HG03457 (cell line): ENCODE measurements around the gene KLRC2.
"Not testable (repeated sequence)": the region's sequence is repeated elsewhere in the genome, so short reads cannot be mapped to it uniquely, and the experiment has no call there.

Experiments
- ATAC-seq: cut with Tn5 transposase; IDR thresholded peaks from one replicate; pipeline ENCODE4 v1.9.1; 2021; ENCODE audit warnings: moderate number of reproducible peaks; ENCODE audit not compliant: unreplicated experiment

Gene KLRC2

DNA sequence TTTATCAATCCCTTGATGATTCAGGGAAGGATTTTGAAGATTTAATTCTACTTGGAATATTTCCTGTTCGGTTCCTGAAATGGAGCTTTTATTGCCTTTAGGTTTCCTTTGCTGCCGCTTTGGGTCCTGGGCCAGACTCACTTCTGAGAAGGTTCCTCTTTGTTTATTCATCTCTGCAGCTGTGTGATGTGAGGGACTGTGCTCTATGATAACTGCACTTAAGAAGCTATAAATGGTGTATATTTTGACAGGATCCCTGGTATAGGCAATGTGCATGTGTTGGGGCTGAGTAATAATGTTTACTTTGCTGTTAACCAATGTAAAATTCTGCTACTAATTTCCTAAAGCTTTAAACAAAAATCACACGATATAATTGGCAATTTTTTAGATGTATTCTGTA lies at the start of gene KLRC2:
TSS of gene KLRC2 (minus strand) at position 195 of the 400 bp plus-strand sequence. CDS start at position 171, 24 bp downstream.
- ATAC-seq = not testable (repeated sequence)

- ATAC-seq = not testable (repeated sequence)
Measured at GRCh38 chr12:10481901-10482300, 46.1 kb upstream of the KLRC2 start.

DNA sequence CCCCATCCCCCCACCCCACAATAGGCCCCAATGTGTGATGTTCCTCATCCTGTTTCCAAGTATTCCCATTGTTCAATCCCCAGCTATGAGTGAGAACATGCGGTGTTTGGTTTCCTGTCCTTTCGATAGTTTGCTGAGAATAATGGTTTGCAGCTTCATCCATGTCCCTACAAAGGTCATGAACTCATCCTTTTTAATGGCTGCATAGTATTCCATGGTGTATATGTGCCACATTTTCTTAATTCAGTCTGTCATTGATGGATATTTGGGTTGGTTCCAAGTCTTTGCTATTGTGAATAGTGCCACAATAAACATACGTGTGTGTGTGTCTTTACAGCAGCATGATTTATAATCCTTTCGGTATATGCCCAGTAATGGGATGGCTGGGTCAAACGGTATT lies 37.0 kb upstream of the KLRC2 start:
- ATAC-seq = not testable (repeated sequence)

DNA sequence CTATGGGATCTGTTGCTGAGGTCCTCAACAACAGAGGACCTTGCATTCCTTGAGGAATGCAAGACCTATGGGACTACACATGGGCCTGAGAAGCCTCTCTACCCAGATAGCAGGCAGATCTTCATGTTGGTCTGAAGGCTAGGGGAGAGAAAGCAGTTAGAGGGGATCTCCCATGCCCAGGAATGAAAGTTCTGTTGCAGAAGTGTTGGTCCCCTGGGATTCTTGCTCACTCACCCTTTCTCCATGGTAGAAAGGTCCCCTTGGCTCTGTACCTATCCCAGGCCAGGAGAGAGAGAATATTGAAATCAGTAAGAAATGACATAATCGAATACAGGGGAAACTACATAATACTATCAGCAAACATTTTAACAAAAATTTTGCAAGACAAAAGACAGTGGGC lies 33.9 kb upstream of the KLRC2 start:
- no peak for ATAC-seq

DNA sequence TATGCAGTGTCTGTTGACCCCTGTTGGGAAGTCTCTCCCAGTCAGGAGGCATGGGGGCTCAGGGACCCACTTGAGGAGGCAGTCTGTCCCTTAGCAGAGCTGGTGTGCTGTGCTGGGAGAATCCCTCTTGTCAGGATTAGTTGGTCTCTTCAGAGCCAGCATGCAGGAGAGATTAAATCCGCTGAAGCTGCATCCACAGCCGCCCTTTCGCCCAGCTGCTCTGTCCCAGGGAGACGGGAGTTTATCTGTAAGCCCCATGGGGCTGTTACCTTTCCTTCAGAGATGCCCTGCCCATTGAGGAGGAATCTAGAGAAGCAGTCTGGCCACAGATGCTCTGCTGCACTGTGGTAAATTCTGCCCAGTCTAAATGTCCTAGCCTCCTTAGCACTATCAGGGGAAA lies 30.5 kb upstream of the KLRC2 start:
- ATAC-seq = no peak

- no peak for ATAC-seq
Measured at GRCh38 chr12:10457760-10458159, 21.9 kb upstream of the KLRC2 start.

DNA sequence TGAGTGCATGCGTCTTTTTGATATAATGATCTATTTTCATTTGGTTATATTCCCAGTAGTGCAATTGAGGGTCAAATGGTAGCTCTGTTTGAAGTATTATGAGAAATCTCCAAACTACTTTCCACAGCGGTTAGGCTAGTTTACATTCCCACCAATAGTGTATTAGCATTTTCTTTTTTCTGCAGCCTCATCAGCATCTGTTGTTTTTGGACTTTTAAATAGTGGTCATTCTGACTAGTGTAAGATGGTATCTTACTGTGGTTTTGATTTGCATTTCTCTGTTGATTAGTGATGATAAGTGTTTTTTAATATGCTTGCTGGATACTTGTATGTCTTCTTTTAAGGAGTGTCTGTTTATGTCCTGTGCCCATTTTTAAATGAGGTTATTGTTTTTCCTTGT lies 21.0 kb upstream of the KLRC2 start:
- ATAC-seq = no peak

- ATAC-seq = no peak
Measured at GRCh38 chr12:10455766-10456165, 20.0 kb upstream of the KLRC2 start.

GRCh38 chr12:10454531-10454930 lies 18.7 kb upstream of the KLRC2 start:
- ATAC-seq = no peak

DNA sequence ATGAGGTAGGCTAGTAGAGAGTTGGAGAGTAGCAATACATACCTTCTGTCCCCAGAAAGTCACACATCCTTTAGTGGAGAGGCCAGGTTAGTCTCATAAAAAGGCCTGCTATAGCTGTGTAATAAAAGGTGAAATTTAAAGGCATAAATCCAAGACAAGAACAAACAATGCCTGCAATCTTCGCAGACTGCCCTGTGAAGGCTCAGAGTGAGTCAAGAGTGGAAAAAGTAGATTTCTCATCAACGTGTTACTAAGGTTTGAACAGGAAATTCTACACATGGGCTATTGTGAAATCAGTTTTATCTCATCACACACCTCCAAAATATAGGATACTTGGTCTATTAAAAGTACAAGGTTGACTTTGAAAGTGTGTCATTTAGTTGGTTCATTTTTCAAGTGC lies 17.3 kb upstream of the KLRC2 start, which contains the start of gene KLRC1:
TSS of gene KLRC1 (minus strand) at position 222 of the 400 bp plus-strand sequence. CDS start 2,221 bp downstream, outside the sequence.
- no peak for ATAC-seq

- ATAC-seq = no peak
Measured at GRCh38 chr12:10448236-10448635, 12.4 kb upstream of the KLRC2 start.

- ATAC-seq = not testable (repeated sequence)
Measured at GRCh38 chr12:10446052-10446451, 10.2 kb upstream of the KLRC2 start.

DNA sequence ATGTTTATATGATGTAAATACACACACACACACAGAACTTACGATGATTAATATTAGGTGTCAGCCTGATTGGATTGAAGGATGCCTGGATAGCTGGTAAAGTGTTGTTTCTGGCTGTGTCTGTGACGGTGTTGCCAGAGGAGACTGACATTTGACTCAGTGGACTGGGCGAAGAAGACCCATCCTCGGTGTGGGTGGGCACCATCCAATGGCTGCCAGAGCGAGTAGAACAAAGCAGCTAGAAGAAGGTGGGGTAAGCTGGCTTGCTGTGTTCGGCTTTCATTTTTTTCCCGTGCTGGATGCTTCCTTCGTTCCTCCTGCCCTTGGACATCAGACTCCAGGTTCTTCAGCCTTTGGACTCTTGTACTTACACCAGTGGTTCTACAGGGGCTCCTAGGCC lies 5.3 kb upstream of the KLRC2 start:
- not testable (repeated sequence) for ATAC-seq

DNA sequence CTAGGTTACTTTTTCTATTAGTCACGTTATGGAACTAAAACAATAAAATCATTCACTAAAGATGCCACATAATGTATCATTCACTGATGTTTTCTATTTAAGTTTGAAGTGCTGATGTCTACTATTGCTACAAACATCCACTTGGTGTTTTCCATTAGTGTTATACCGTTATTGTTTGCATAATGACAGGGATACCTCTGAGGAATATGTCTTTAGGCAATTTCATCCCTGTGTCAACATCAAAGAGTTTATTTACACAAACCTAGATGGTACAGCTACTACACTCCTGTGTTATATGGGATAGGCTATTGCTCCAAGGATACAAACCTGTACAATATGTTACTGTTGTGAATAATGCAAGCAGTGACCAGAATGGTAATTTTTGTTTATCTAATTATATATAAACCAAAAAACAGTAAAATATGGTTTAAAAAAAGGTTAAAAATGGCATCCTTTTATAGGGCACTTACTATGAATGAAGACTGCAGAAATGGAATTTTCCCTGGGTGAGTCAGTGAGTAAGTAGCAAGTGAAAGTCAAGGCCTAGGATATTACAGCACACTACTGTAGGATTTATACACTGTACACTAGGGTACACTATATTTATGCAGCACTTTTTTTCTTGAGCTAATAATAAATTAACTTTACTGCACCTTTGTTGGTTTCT lies 3.9 kb upstream of the KLRC2 start:
- ATAC-seq = not testable (repeated sequence)

GRCh38 chr12:10437601-10438000 lies 1.8 kb upstream of the KLRC2 start:
- not testable (repeated sequence) for ATAC-seq

GRCh38 chr12:10430623-10431022 lies 5.2 kb downstream of the KLRC2 start:
- ATAC-seq = not testable (repeated sequence)

DNA sequence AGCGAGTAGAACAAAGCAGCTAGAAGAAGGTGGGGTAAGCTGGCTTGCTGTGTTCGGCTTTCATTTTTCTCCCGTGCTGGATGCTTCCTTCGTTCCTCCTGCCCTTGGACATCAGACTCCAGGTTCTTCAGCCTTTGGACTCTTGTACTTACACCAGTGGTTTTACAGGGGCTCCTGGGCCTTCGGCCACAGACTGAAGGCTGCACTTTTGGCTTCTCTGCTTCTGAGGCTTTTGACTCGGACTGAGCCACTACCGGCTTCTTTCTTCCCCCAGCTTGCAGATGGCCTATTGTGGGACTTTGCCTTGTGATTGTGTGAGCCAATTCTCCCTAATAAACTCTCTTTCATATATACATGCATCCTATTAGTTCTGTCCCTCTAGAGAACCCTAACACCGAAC lies 9.9 kb downstream of the KLRC2 start:
- not testable (repeated sequence) for ATAC-seq

DNA sequence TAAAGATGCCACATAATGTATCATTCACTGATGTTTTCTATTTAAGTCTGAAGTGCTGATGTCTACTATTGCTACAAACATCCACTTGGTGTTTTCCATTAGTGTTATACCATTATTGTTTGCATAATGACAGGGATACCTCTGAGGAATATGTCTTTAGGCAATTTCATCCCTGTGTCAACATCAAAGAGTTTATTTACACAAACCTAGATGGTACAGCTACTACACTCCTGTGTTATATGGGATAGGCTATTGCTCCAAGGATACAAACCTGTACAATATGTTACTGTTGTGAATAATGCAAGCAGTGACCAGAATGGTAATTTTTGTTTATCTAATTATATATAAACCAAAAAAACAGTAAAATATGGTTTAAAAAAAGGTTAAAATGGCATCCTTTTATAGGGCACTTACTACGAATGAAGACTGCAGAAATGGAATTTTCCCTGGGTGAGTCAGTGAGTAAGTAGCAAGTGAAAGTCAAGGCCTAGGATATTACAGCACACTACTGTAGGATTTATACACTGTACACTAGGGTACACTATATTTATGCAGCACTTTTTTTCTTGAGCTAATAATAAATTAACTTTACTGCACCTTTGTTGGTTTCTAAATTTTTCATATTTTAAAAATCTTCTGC lies 11.4 kb downstream of the KLRC2 start:
- not testable (repeated sequence) for ATAC-seq

DNA sequence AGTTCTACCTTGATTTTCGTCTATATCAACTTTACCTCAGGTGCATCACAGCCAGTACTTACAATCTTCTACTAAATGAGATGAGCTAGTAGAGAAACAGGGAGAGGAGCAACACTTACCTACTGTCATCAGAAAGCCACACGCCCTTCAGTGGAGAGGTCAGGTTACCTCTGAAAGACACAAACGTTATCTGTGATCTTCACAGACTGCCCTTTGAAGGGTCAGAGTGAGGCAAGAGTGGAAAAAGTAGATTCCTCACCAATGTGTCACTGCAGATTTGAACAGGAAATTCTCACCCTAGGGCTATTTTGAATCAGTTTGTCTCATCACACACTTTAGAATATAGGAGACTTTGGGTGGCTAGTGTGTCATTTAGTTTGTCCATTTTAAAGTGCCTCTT lies 13.7 kb downstream of the KLRC2 start:
- ATAC-seq = not testable (repeated sequence)

- ATAC-seq = not testable (repeated sequence)
Measured at GRCh38 chr12:10420334-10420733, 15.5 kb downstream of the KLRC2 start, which contains the start of gene KLRC3. KLRC3 (minus strand) TSS chr12:10420595; CDS start chr12:10420550, 45 bp downstream.

GRCh38 chr12:10409392-10409791 lies 26.4 kb downstream of the KLRC2 start, which contains the start of gene KLRC4:
KLRC4 (minus strand) TSS chr12:10409757; CDS start chr12:10409575, 182 bp downstream.
- no peak for ATAC-seq

GRCh38 chr12:10408842-10409241 lies 27.0 kb downstream of the KLRC2 start:
- ATAC-seq = no peak
